Measurements from ENCODE around the gene MAML2.
"Not testable (repeated sequence)": the region's sequence is repeated elsewhere in the genome, so short reads cannot be mapped to it uniquely, and the experiment has no call there.

MAML2 gene

DNA sequence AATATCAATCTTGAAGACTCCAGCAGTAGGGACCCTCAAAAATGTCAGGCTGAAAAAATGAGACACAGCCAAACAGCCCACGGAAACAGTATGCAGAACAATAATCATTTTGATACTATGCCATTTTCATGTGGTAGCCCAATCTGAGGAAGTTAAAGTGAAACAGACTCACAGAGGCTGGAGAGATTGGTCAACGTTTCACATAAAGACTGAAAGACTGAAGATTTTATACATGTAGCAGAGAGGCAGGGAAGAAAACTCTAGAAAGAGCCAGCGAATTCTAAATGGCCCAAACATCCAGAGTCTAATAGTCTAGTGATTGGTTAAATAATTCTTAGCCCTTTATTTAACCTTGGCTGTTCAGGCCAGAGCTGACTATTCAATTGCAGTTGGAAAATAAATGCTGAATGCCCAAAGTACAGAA lies 49.4 kb downstream of the MAML2 start:
- no peak for DNase-seq (ENCODE audit: low read depth in 1 of 2, low spot score in 1 of 2)

DNA sequence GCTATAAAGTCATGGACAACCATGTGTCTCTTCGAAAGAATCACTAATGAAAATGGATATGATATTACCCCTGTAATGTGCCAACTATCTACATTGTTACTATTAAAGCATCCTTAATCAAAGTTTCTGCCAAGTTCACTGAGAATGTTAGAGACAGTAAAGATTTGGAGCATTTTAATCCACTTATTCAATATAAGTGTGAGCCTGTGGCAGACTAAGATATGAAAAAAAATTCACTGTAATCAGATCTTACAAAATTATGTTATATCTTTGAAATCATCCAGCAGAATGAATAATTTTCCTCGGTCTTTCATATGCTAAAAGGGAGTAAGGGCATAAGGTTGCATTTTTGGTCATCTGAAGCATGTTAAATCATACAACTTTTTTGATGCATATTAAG lies 49.9 kb downstream of the MAML2 start:
- no peak for DNase-seq (ENCODE audit: low read depth in 1 of 2, low spot score in 1 of 2)

DNA sequence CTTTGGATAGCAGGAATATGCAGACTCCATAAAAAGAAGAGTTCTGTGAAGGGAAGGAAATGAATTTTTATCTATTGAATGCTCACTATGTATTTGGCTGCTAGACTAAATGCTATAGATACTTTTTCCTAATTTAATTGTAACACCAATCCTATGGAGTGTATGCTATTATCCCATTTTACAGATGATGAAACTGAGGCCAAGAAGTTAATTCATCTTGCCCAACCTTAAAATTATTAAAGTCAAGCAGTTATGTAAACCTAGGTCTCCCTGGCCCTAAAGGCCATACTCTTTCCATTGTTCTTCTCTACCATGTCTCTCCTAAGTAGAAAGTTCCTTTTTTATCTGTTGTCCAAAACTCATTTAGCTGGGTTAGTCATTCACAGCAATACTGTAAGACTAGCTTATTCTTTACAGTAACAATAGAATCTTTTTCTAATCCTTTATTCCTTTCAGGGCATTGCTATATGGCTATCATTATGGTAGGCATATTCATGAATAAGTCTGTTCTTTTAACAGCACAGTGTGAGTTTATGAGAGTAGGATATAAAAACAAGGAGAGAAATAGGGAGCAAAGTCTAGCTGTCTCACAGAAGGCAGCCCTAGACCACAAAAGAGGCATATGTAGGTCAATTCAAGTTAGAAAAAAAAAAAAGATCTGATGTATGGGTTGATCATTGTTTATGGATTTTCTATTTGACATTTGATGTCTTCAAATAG lies 50.5 kb downstream of the MAML2 start:
- DNase-seq (ENCODE audit: low read depth in 1 of 2, low spot score in 1 of 2) = no peak

DNA sequence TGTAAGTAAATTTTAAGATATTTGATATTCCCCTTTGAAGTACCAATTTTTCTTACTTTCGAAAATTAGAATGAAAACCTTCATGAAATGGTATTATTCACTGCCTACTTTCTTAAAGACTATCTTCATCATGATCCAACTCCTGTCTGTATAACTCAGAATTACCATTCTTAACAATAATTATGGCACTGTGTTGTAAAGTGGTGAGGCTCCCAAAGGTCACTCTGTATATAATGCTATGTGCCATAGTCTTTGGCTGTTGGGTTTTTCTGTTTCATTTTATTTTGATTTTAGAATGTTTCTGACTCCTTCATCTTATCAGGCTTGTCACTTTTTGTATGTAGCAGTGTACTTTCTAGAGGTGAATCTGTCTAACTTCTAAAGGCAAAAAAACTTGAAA lies 52.4 kb downstream of the MAML2 start:
- no peak for DNase-seq (ENCODE audit: low read depth in 1 of 2, low spot score in 1 of 2)

DNA sequence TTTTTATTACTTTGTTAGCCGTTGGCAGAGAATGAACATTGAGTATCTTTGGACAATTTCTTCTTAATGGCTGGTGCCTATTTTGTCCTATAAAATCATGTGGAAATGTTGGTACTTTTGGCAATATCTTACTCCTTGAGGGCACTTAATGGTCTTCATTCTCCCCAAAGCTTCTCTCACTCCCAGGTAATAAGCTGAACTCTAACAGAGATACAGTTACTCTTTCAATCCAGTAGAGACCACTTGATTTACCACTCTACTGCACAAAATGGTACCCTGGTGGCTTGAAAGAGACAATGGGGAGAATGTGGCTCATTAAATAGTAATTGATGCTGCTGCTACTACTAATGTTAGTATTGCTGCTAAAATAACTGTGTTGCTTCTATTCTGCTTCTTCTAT lies 53.0 kb downstream of the MAML2 start:
- DNase-seq (ENCODE audit: low read depth in 1 of 2, low spot score in 1 of 2) = no peak

DNA sequence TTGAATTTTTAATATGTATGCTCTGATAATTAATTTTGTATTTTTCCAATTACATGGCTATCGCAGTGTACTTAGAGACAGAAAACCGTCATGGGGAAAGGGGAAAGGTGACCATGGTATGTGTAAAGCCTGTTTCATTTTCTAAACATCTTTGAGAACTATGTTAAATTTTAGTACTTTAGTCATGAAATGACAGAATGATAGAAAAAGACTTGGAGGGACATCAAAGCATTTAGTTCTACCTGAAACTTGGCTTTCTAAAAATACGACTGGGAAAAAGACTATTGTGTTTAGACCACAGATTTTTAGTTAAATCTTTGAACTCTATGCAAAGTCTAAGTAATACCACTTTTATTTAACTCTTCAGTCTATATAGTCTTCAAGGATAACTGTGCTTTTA lies 54.1 kb downstream of the MAML2 start:
- no peak for DNase-seq (ENCODE audit: low read depth in 1 of 2, low spot score in 1 of 2)

DNA sequence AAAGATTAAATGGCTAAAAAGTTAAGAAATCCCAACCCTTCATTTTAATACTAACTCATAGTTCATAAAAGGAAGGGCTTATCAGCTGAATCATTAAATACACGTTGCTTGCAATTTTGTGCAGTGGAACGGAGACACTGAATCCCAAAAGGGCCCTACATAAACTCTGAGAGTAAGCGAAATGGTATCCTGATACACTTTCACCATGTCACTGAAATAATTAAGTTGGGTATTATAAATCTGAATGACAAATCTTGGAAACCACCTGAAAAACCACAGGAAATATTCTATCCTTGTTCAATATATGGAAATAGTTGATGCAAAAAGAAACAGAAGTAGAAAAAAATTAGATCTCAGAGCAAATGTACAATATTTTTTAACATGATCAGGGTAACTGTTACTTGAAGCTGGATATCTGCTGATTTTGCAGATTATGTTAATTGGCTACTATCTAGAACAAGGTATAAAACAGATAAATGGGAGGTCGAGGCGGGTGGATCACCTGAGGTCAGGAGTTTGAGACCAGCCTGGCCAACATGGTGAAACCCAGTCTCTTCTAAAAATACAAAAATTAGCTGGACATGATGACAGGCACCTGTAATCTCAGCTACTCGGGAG lies 55.1 kb downstream of the MAML2 start:
- DNase-seq (ENCODE audit: low read depth in 1 of 2, low spot score in 1 of 2) = no peak

DNA sequence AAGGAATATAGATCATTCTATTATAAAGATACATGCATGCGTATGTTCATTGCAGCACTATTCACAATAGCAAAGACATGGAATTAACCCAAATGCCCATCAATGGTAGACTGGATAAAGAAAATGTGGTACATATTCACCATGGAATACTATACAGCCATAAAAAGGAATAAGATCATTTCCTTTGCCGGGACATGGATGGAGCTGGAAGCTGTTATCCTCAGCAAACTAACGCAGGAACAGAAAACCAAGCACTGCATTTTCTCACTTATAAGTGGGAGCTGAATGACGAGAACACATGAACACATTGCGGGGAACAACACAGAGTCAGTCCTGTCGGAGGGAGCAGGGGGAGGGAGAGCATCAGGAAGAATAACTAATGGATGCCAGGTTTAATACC lies 57.0 kb downstream of the MAML2 start:
- DNase-seq (ENCODE audit: low read depth in 1 of 2, low spot score in 1 of 2) = not testable (repeated sequence)

DNA sequence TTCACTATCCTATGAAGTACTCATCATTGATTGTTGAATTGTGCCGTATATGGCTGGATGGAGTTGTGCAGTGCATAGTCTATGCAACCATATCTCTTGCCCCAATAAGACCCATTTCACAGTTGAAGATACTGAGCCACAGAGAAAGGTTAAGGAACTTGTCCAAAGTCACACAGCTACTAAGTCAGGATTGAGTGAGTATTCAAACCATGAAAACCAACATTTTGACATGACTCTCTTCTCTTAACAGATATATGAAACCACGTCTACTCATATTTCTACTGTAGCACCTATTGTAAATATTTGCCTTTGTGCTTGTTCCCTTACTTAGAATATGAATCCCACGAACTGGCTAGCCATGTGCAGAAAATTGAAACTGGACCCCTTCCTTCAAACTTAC lies 58.1 kb downstream of the MAML2 start:
- DNase-seq (ENCODE audit: low read depth in 1 of 2, low spot score in 1 of 2) = no peak

DNA sequence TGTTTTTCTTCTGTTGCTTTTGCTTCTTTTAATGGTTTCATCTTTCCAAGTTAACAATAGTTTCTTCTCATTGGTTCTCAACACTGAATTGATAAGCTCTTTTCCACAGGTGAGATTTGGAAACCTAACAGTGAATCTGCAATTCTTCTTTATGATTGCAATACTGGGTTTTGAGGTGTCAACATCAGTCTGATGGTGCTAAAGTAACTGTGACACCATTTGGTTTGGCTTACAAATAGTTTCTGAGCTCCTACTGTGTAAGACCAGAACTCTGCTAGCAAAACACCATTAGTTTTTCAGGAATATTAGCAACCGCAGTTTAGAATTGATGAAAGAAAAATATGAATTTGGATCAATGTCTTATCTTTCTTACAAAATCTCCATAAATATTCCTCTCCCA lies 58.6 kb downstream of the MAML2 start:
- no peak for DNase-seq (ENCODE audit: low read depth in 1 of 2, low spot score in 1 of 2)

DNA sequence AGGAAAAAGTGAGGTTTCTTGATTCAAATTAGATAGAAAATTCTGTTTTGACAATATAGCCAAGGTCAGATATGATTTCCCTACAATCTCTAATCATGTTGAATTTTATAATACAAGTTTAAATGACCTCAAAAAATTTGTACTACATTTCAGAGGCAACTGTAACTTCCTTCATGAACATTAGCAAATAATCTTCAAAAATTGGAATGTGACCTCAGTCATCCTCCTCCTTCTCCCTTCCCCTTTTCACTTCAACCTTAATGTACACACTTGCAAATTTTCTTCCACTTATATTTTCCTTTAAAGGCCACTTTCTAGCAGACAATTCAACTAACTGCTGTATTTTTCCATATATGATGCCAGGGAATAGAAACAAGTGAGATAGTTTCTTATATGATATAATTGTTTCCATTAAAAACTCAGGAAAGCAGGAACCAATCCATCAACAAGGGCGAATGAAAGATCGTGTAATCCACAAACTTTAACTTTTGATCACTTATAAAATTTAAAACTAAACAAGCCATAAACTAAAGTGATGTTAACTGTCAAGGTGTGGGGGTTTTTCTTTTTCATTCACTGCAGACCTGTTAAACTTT lies 60.3 kb downstream of the MAML2 start:
- no peak for DNase-seq (ENCODE audit: low read depth in 1 of 2, low spot score in 1 of 2)

DNA sequence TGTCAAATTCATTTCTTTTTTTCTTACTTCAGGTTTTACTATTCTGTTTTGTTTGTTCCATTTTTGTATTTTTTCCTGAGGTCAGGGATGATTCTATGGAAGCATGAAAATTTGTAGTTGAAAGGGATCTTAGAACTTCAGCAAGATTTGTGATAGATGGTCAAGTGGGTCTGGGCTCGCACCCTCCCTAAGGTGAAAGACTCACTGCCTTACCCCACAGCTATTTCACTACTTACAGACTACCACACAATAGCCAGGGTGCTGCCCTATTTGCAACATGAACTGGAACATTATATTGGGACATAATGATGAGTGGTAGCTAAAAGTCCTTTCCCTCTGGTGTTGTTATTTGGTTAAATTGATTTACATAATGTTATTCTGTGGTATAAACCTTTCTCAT lies 62.6 kb downstream of the MAML2 start:
- no peak for DNase-seq (ENCODE audit: low read depth in 1 of 2, low spot score in 1 of 2)

DNA sequence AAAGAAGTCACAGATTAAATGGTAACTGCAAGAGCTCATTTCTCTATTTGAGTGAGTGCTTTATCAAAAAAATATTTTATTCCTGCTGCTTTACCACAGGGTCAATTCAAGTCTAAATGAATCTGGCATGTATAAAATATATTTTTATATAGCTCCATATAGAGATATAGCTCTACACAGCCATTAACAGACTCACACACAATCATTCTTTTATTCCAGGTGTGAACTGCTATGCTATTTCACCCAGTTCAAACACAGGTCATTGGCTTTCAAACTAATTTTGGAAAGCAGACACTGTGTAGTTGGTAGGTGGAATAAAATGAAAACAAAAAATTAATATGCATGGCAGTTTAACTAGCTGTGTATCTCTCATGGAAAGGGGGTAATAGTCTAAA lies 63.1 kb downstream of the MAML2 start:
- DNase-seq (ENCODE audit: low read depth in 1 of 2, low spot score in 1 of 2) = no peak

DNA sequence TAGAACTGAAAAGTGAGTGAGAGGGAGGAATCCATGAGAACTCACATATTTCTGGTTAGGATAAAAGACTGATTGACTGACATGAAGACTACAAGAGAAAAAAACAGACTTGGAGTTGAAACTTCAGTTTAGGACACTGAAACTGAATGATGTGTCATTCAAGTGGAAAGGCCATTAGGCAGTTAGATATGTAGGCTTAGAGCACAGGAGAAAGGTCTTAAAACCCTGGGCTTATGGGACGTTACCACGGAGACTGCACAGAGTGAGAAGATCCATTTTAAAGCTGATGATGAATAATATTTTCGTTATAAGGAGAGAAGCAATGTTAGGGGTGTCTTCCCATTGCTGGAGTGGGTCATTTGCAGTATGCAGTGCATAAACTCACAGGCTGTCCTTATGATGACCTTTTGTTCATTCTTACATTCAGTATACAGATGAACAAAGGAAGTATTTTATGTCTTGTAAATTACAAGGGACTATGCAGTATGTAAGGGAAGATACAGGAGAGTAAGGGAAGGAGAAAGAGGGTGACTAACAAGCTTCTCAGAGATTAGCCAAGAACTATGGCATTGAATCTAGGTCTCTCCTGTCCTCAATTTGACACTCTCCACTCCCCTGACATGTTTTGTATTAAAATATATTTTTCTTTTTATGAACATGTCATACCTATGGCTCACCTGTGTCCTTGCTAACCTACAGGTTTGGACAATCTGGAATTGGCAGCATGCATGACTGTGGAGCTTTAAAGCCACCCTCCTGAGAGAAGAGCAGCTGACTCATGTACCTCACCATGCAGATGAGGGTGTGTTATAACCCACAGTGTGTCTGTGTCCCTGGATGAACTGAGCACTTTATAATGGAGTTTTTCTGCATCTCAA lies 63.7 kb downstream of the MAML2 start:
- DNase-seq (ENCODE audit: low read depth in 1 of 2, low spot score in 1 of 2) = no peak

DNA sequence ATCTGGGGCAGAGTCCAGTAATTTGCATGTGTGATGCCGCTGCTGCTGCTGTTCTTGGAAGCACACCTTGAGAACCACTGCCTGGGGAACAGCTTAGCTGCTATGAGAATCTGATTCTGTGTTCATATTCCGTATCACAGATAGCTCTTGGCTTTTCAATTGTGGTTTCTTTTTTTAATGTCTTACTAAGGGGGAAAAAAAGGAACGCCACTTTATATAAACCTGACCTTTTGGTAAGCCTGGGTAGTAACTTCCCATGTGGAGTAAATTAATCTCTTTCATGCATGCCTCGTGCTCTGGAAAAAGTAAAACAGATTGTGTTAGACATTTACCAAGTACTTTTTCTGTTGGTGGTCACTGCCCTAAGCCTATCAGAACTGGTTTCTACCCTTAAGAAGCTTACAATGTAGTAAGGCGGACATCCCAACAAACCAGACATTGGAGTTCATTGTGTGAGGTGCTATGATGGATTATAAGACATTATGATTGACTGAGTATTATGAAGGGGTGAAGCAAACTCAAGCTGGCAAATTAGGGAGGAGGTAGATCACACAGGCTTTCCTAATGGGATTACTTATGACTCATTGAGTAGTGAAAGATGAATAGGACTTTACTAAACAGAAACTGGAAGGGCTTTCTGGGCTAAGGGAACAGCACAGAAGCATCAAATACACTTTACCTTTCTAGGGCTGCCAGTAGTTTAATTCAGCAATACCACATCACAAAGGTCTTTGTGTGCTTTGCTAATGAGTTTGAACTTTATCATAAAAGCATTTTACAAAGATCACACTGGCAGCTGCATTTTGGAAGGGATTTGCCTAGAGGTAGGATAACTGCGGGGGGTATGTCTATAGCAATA lies 64.7 kb downstream of the MAML2 start:
- no peak for DNase-seq (ENCODE audit: low read depth in 1 of 2, low spot score in 1 of 2)

DNA sequence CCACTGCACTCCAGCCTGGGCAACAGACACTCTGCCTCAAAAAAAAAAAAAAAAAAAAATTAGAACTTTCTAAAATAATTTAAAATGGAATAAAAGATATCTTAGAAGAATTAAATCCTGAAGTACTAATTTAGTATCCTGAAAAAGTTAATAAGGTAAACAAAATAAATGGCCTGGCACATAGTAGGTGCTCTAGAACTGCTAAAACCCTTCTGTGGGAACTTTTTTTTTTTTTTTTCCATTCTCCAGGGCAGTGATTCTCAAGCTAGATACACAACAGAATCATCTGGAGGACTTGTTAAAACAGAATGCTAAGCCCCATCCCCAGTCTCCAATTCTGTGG lies 65.3 kb downstream of the MAML2 start:
- no peak for DNase-seq (ENCODE audit: low read depth in 1 of 2, low spot score in 1 of 2)

DNA sequence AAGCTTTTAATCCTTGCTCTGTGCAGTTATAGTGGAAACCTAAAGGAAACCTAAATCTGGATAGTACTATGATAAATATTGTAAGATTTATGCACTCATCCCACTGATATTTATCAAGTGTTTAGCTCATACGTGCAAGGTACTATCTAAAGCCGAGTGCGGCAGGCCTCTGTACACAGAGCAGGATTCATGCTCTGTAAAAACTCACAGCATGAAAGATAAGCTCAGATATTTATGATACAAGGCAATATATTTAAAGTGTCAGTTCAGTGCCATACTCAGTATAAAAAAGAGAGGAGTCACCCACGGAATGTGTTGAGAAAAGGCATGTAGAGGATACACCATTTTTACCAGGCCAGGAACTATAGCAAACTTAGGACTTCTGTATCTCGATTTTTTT lies 66.2 kb downstream of the MAML2 start:
- no peak for DNase-seq (ENCODE audit: low read depth in 1 of 2, low spot score in 1 of 2)

DNA sequence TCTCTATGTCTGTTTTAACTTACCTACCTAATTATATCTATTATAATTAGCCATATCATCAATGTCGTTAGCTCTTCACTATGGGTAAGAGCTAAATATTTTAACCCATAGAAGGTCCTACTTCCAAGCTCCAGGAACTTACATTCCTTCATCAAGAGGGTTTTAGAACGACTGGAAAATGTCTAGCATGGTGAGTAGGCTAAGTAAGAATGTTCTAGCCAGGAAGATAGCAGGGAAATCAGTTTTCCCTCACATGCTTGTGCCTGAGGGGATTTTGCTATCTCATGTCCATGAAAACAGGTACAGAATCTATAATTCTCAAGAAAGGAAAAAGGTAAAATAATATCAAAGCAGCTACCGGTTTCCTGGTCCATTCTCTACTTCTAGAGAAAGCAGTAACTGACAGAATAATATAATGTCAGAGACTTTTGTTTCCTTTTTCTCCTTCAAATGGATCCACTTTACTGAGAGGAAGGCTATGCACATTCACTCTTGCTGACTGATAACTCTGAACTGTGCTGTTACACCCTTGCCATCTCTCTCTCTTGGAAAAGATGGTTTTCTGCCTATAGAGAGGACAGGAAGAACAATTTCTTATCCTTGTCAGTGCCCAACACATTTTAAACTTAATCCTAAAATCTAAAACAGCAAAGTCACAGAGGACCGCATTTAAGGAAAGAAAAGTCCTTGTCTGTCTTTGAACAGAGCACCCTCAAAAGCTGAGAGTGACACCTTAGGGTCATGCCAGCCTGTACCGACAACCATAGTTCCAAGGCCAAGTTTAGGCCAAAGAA lies 67.0 kb downstream of the MAML2 start:
- no peak for DNase-seq (ENCODE audit: low read depth in 1 of 2, low spot score in 1 of 2)

DNA sequence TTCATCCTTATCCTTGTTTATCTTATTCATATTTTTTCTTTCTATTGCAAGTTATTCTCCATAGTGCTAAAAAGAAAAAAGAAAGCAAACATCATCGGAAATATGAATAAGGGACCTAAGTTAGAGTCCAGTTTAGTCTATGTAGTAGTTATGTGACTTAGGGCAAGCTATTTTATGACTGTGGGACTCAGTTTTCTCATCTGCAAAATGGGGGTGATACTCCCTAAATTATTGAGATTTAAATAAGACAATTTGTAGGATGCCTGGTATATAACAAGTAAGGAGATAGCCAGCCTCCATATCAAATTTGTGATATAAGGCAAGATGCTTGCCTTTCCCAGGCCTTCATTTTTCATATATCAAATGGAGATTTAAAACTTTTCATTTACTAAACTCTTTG lies 69.5 kb downstream of the MAML2 start:
- no peak for DNase-seq (ENCODE audit: low read depth in 1 of 2, low spot score in 1 of 2)

DNA sequence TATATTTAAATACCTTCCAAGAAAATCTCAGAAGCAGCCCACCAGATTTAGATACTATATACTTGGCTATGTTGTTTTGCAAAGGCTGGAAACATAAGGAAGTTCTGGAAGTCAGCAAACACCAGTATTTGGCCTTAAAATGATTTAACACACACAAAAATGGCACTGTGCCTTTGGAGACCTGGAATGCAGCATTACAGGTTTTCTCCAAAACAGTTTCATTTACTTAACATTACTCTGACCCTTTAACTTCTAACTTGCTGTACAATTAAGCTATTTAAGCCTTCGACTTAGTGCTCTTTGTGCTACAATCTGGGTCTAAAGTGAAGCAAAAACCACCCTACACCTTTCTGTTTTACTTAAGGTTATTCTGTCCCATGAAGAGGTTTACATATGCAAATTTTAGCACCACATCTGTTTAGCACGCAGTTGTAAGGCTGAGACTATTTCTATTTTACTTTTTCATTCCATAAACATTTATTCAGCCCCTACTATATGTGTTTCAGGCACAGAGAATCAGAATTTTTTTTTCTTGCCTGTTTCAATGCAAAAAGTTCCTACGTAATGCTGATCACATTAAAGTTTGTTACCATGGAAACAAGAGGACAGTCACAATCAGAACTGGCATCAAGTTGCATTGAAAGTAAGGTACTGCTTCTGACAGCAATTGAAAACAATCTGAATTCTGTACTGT lies 70.3 kb downstream of the MAML2 start:
- DNase-seq (ENCODE audit: low read depth in 1 of 2, low spot score in 1 of 2) = no peak
